ENCODE data around the gene FCER1G.

GRCh38 chr1:161166669-161167548, 48.2 kb upstream of the FCER1G start:
- no peak for TF ChIP-seq CTCF (IDR thresholded peaks at IDR 0.05; ENCODE audit: extremely low read depth in 1 of 2, insufficient read depth in 1 of 2, low read depth in 1 of 2, low read length in 2 of 2)
- no peak for TF ChIP-seq EZH2 (IDR thresholded peaks at IDR 0.05; ENCODE audit: borderline replicate concordance, low read depth, low read length, severe bottlenecking)
- TF ChIP-seq POLR2AphosphoS5 (IDR thresholded peaks at IDR 0.05; ENCODE audit: insufficient read depth, low read depth, low read length), result no peak
- no peak for TF ChIP-seq MAX (IDR thresholded peaks at IDR 0.05; ENCODE audit: insufficient read depth, insufficient read length)
- no peak for TF ChIP-seq POLR2A (IDR thresholded peaks at IDR 0.05; ENCODE audit: low read depth, low read length)
- TF ChIP-seq GATA2 (IDR thresholded peaks at IDR 0.05; ENCODE audit: insufficient read depth, insufficient read length, low read depth, low read length), result no peak
- TF ChIP-seq FOS (IDR thresholded peaks at IDR 0.05; ENCODE audit: borderline replicate concordance, insufficient read depth, low read length), result no peak
- TF ChIP-seq MYC (IDR thresholded peaks at IDR 0.05; ENCODE audit: low read depth, low read length), result no peak

All from endothelial cell of umbilical vein (primary cell).